T-cell (primary cell): ENCODE results near the gene STAC3. TPM values are rescaled to one million over a fixed set of nuclear protein-coding genes. Genes with fewer than 3 reads are reported as not detected.

Experiments used
- ATAC-seq, 4 experiments: fragments of 200-7000 bp in 3 of 4; fragments of 150-1000 bp in 1 of 4; cut with Tn5 transposase; replicated peaks in 1 of 4; 1 replicate in 3 of 4; 2 replicates in 1 of 4; pipeline ENCODE4 v1.10.0; 2021; ENCODE audit warnings: moderate library complexity in 3 of 4, mild to moderate bottlenecking in 2 of 4, moderate number of reproducible peaks in 1 of 4
- CTCF ChIA-PET, 2 donors: fragments of 300-600 bp; sonication (Branson Sonifier 250); formaldehyde crosslinking; loops; one replicate each; lab custom pipeline; 2022; ENCODE audit warnings: antibody characterized with exemption in 2 of 2; lab: Charles Lee
- POLR2A ChIA-PET, 2 donors: fragments of 300-600 bp; sonication (Branson Sonifier 250); formaldehyde crosslinking; loops; one replicate each; lab custom pipeline; 2022; ENCODE audit warnings: antibody characterized with exemption in 2 of 2; lab: Charles Lee
- DNase-seq, 35 experiments: peaks; one replicate each; pipeline versions ENCODE4 v3.0.0 to v3.0.0-alpha.2; 2013 to 2023
- H3K27ac ChIP-seq: one replicate; pipeline ENCODE4 v1.5.1; 2013; ENCODE audit warnings: low read length
- H3K27me3 ChIP-seq, 2 experiments: replicated peaks in 1 of 2; 1 replicate in 1 of 2; 2 replicates in 1 of 2; pipeline versions ENCODE4 v1.6.1 to v1.7.0; 2013; ENCODE audit warnings: low read length in 1 of 2, mixed read lengths in 1 of 2; ENCODE audit not compliant: control insufficient read depth in 2 of 2, insufficient read depth in 2 of 2; ENCODE audit errors: extremely low read depth in 1 of 2
- H3K36me3 ChIP-seq, 2 donors: 1 replicate in 1 of 2; 2 replicates in 1 of 2; pipeline versions ENCODE4 v1.6.1 to v1.7.0; 2013; ENCODE audit warnings: low read length in 1 of 2; ENCODE audit not compliant: control insufficient read depth in 2 of 2, insufficient read depth in 1 of 2; ENCODE audit errors: extremely low read depth in 1 of 2
- H3K4me1 ChIP-seq, 2 experiments: 1 replicate in 1 of 2; 2 replicates in 1 of 2; pipeline versions ENCODE4 v1.6.1 to v1.7.0; 2013; ENCODE audit warnings: low read length in 2 of 2, mixed read lengths in 1 of 2; ENCODE audit not compliant: insufficient read depth in 2 of 2, control insufficient read depth in 1 of 2; ENCODE audit errors: extremely low read depth in 1 of 2
- H3K4me3 ChIP-seq, 2 donors: 1 replicate in 1 of 2; 2 replicates in 1 of 2; pipeline versions ENCODE4 v1.5.1 to v1.7.0; 2013; ENCODE audit warnings: mild to moderate bottlenecking in 2 of 2, low read length in 1 of 2, moderate library complexity in 1 of 2; ENCODE audit not compliant: control insufficient read depth in 1 of 2; ENCODE audit errors: extremely low read depth in 1 of 2
- H3K9me3 ChIP-seq: 2 replicates; pipeline ENCODE4 v1.7.0; 2013
- H3K27ac Mint-ChIP-seq, 2 donors: one replicate each; pipeline ENCODE4 v1.8.0; 2020 to 2021; ENCODE audit warnings: mild to moderate bottlenecking in 2 of 2, mixed read lengths in 2 of 2
- H3K27me3 Mint-ChIP-seq, 2 donors: one replicate each; pipeline ENCODE4 v1.8.0; 2021 to 2022; ENCODE audit warnings: mixed read lengths in 2 of 2
- H3K36me3 Mint-ChIP-seq: one replicate; pipeline ENCODE4 v1.8.0; 2021; ENCODE audit warnings: mixed read lengths
- H3K4me1 Mint-ChIP-seq, 3 donors: one replicate each; pipeline ENCODE4 v1.8.0; 2020 to 2022; ENCODE audit warnings: mixed read lengths in 3 of 3, mild to moderate bottlenecking in 1 of 3
- H3K4me3 Mint-ChIP-seq, 3 donors: one replicate each; pipeline ENCODE4 v1.8.0; 2020 to 2022; ENCODE audit warnings: mild to moderate bottlenecking in 3 of 3, mixed read lengths in 3 of 3, moderate library complexity in 3 of 3
- H3K9me3 Mint-ChIP-seq, 3 donors: one replicate each; pipeline ENCODE4 v1.8.0; 2020 to 2022; ENCODE audit warnings: mixed read lengths in 3 of 3
- WGBS: methylation state at CpG from one replicate; pipeline ENCODE4 v1.1.5; 2013; ENCODE audit warnings: missing lambda C conversion rate; ENCODE audit not compliant: insufficient coverage; 5-methylcytosine and 5-hydroxymethylcytosine counted together
- total RNA-seq, 35 experiments: library from RNA in 6 of 35; stranded (reverse) in 6 of 35; fragments of 120-200 nt in 1 of 35; gene quantifications; one replicate each; pipeline versions ENCODE4 v1.2.1 to v1.2.4 and lab custom pipeline; 2013 to 2026

STAC3 gene
- total RNA-seq, 5 donors from 2014 or later (not counting 1 experiment from before 2014, with no cell fraction given): 1.3 to 4.9 (median 2.9) TPM

DNA sequence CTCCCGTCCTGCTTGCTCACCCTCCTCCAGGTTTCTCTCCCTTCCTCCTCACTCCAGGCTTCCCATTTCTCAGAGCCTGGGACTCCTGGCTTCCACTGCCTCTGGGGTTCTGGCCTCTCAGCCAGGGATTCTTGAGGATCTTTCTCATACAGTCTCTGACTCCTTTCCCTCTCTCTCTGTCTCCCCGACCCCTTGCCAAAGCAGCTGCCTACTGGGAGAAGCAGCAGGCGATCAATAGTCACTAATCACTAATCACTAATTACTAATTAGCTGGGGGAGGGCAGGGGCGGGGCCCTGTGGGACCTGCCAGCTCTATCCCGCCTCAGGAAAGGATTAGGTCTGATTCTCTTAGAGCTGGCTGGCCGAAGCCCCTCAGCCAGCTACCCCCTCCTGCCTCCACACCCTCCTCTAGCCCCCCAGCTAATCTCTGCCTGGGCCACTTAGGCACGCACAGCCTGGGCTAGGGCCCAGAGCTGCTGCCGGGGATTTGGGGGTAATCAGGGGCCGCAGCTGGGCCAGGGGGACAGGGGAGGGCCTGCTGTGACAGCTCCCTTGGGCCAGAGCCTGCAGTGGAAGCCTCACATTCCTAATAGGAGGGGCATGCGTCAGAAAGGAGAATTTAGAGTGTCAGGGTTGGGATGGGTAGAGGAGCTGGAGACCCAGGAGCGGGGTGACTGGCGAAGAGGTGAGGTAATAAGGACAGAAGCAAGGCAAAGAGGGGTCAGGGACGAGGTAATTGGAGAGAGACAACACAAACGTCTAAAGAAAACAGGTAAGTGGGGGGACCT, 31.6 kb downstream of the STAC3 start:
- H3K36me3 Mint-ChIP-seq: no peaks in the 10 kb centered on the region
- Histone ChIP-seq H3K27ac (no peak overlapping the region), H3K27me3 (peaks cover 12 to 97% of the 10 kb centered on the region in 2 experiments), H3K4me1 (peaks cover 5 to 79% of the 10 kb centered on the region in 2 experiments), H3K4me3 (no peak overlapping the region), H3K9me3 (no peaks in the 10 kb centered on the region), H3K36me3 (no peaks in the 10 kb centered on the region)
- peaks cover 40 to 66% (median 60%) of the 10 kb centered on the region in 3 donors for H3K4me1 Mint-ChIP-seq
- peaks cover 78 to 83% of the 10 kb centered on the region in 2 donors for H3K27me3 Mint-ChIP-seq
- ChIA-PET POLR2A (no interaction called here), CTCF (interaction anchor here (0.7 to 1.7 kb wide), 2 partner anchors 10 to 20 kb away, joined by 3 to 6 read pairs; partner anchors contain the start of gene SHMT2 (in 1 of the 2))
- WGBS: 46% methylated on average over 10 of the region's 14 CpGs
- H3K27ac Mint-ChIP-seq: peak overlapping the region in 1 of 2 donors; percentile 65
- H3K4me3 Mint-ChIP-seq: no peak overlapping the region
- no peaks in the 10 kb centered on the region for H3K9me3 Mint-ChIP-seq
- no peak for DNase-seq
- ATAC-seq: no peak

DNA sequence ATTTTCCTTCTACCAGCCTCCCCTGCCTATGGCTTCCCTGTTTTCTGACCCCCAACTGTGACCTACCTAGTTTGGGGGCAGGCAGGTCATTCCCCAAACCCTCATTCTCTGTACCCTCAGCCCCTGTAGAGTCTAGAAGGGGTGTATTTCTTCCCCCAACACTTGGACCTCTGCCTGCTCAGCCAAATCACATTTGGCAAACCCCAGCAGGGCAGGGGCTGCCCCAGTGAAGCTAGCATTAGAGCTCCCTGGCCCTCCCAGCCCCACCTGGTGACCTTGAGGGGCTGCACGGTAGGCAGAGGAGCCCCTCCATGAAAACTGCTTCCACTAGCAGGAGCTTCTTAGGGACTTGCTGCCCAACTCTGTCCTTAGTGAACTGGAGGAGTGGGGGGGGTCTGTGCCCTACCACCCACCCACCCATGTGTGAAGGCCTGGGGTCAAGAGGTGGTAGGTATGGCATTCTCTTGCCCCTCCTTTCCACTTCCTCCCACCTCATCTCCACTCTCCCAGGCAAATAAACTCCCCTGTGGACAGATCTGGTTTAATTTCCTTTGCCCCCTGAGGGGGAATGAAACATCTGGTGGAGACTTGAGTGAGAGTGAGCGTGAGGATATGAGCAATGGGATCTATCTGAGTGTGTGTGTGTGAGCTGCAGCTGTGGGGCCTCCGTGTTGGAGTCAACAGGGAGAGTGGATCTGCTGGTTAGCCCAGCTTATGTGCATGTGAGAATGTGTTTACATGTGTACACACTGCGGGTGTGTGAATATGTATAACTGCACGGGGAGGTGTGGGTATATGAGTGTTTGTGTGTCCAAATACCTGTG, 32.7 kb downstream of the STAC3 start:
- Mint-ChIP-seq H3K27me3 (peaks cover 83% of the 10 kb centered on the region in 2 donors), H3K4me3 (peak overlapping the region; percentile 6 to 80 (median 47)), H3K36me3 (no peaks in the 10 kb centered on the region), H3K4me1 (peaks cover 47 to 73% (median 60%) of the 10 kb centered on the region in 3 donors), H3K27ac (no peak overlapping the region), H3K9me3 (no peaks in the 10 kb centered on the region)
- peaks cover 5 to 79% of the 10 kb centered on the region in 2 experiments for H3K4me1 ChIP-seq
- H3K4me3 ChIP-seq: no peak overlapping the region
- no peak overlapping the region for H3K27ac ChIP-seq
- 91% methylated on average over 4 of the region's 5 CpGs for WGBS
- DNase-seq (no peak), ATAC-seq (no peak)
- CTCF ChIA-PET: interaction anchor here (0.5 to 1.7 kb wide), 7 partner anchors 9 to 367 kb away, joined by 3 to 6 read pairs (median 3); partner anchors contain the start of gene SHMT2 (in 1 of the 2)
- POLR2A ChIA-PET: no interaction called here
- H3K36me3 ChIP-seq: no peaks in the 10 kb centered on the region
- H3K9me3 ChIP-seq: no peaks in the 10 kb centered on the region
- peaks cover 8 to 97% of the 10 kb centered on the region in 2 experiments for H3K27me3 ChIP-seq

DNA sequence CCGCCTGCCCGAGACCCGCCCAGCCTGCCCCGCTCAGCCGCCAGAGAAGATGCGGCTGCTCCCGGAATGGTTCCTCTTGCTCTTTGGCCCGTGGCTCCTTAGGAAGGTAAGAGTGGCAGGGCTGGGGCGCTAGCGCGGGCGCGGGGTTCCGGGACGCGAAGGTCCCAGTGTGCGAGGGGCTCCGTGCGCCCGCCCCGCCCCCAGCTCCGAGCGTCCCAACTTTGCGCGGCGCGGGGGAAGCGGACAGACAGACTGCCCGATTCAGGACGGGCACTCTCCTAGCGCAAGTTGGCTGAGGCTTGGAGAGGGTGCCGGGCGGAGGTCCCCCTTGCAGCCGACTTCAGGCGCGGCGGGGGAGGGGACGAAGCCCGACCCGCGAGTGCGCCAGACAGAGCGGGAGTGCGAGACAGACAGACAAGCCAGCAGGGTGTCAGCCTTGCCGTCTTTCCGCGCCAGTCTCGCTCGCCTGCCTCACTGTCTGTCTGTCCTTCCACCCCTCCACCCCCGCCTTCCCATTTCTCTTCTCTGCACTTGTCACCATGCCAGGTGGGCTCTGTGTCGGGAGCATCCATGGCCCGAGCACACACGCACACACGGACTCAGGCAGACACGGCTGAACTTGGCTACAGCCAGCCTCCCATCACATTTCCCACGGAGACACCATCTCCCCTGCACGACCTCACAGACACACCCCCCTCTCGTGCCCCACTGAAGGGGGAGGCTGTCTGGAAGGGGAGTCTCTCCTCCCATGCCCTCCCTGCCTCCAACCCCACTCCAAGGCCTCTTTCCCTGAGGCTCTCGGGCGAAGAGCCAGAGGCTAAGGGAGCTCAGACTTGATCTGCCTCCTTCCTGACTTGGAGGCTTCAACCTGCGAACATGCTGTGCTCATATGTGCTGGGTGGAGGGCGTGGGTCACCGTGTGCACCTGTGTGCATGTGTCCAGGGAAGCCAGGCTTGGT, 33.8 kb downstream of the STAC3 start:
- Histone ChIP-seq H3K4me1 (peaks cover 5 to 73% of the 10 kb centered on the region in 2 experiments), H3K27ac (no peak overlapping the region), H3K4me3 (peak overlapping the region; percentile 32 to 36), H3K36me3 (no peaks in the 10 kb centered on the region), H3K27me3 (peaks cover 6 to 96% of the 10 kb centered on the region in 2 experiments), H3K9me3 (no peaks in the 10 kb centered on the region)
- 4% methylated on average over 55 of the region's 63 CpGs for WGBS
- Mint-ChIP-seq H3K27ac (no peak overlapping the region), H3K9me3 (no peaks in the 10 kb centered on the region), H3K36me3 (no peaks in the 10 kb centered on the region), H3K4me1 (peaks cover 41 to 64% (median 52%) of the 10 kb centered on the region in 3 donors), H3K4me3 (peak overlapping the region; percentile 77 to 80 (median 80)), H3K27me3 (peaks cover 73 to 76% of the 10 kb centered on the region in 2 donors)
- CTCF ChIA-PET: interaction anchor here (0.6 to 1.7 kb wide), 6 partner anchors 10 to 96 kb away, joined by 3 to 6 read pairs (median 4); partner anchors contain the start of gene SHMT2 (in 1 of the 2)
- DNase-seq (peak in 10 of 35 experiments; percentile 24 to 67 (median 42)), ATAC-seq (peak in 3 of 4 experiments; percentile 24 to 34 (median 27))
- POLR2A ChIA-PET: no interaction called here

DNA sequence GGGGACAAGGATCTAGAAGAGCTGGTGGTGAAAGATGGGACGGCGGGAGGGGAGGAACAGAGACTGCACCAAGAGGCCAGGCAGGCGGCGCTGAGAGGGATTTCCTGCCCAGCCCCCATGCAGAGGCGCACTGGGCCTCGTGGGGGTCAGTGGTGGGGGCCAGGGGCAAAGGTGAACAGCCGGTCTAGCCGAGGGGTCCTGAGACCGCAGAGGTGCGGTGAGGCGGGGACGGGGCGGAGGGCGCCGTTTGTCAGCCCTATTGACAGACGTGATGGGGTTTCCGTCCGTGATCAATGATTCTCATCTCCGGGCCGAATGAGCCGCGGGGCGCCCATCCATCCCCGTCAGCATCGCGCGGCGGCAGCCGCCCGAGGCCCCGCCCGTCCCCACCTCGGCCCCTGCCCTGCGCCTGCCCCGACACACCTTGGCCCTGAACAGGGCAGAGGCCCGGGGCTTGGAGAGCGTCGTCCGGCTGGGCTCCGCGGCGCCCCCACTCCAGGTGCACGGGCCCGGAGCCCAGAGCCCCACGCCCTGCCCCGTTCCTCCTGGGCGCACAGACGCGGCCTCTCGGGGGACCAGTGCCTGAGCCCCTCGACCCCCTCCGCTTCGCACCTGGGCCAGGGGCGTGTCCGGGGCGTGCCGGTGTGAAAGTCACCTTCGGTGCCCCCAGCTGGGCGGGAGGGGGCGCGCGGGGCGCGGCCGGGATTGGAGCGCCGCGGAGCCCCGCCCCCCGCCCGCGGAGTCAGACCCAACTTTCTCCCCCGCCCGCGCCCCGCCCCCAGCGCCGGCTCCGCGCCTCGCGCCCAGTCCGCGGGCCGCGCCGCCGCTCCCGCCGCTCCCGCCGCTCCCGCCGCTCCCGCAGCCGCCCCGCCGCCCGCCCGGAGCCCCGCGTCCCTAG, 34.7 kb downstream of the STAC3 start, which contains the start of gene NXPH4:
Gene NXPH4 (plus strand): TSS at position 781 of the 898 bp plus-strand sequence. CDS start 176 bp downstream, outside the sequence.
- H3K36me3 Mint-ChIP-seq: no peaks in the 10 kb centered on the region
- peaks cover 65 to 67% of the 10 kb centered on the region in 2 donors for H3K27me3 Mint-ChIP-seq
- Histone ChIP-seq H3K36me3 (no peaks in the 10 kb centered on the region), H3K4me3 (peak within 1 kb of the TSS; percentile 32 to 36), H3K4me1 (peaks cover 2 to 64% of the 10 kb centered on the region in 2 experiments), H3K27ac (no peak within 1 kb of the TSS), H3K9me3 (no peaks in the 10 kb centered on the region), H3K27me3 (peaks cover 6 to 91% of the 10 kb centered on the region in 2 experiments)
- ATAC-seq: peak; percentile 34 to 51 (median 44)
- ChIA-PET CTCF (interaction anchor here (0.6 to 4.3 kb wide), 5 partner anchors 13 to 97 kb away, joined by 3 to 39 read pairs (median 6); partner anchors contain the start of gene SHMT2 (in 2 of the 2)), POLR2A (no interaction called here)
- H3K27ac Mint-ChIP-seq: peak within 1 kb of the TSS in 1 of 2 donors; percentile 29
- H3K4me3 Mint-ChIP-seq: peak within 1 kb of the TSS; percentile 77 to 80 (median 80)
- no peaks in the 10 kb centered on the region for H3K9me3 Mint-ChIP-seq
- 1% methylated on average over 85 of the region's 102 CpGs for WGBS
- peak in 15 of 35 experiments; percentile 25 to 67 (median 41) for DNase-seq
- H3K4me1 Mint-ChIP-seq: peaks cover 37 to 57% (median 44%) of the 10 kb centered on the region in 3 donors

DNA sequence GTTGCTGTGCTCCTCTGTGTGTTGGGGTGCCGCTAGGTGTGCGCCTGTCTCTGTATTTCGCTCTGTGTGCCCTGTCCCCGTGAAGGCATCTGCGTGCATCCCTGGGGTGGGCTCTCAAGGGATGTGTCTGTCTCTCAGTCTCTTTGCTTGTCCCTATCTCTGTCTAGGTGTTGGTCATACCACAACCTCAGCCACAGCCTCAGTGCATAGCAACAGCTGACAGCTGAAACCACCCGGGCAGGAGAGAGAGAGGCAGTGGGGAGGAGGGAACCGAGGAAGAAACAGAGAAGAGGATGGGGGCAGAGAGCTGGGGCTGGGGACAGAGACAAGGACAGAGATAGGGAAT, 35.3 kb downstream of the STAC3 start:
- Histone ChIP-seq H3K9me3 (no peaks in the 10 kb centered on the region), H3K4me1 (peaks cover 2 to 58% of the 10 kb centered on the region in 2 experiments), H3K27me3 (peaks cover 6 to 84% of the 10 kb centered on the region in 2 experiments), H3K36me3 (no peaks in the 10 kb centered on the region), H3K27ac (no peak overlapping the region), H3K4me3 (no peak overlapping the region)
- CTCF ChIA-PET: interaction anchor here (0.8 to 4.3 kb wide), 4 partner anchors 13 to 27 kb away, joined by 3 to 39 read pairs (median 6); partner anchors contain the start of gene SHMT2 (in 2 of the 2)
- POLR2A ChIA-PET: no interaction called here
- DNase-seq: peak in 10 of 35 experiments; percentile 25 to 59 (median 36)
- 18% methylated on average over 6 of the region's 7 CpGs for WGBS
- Mint-ChIP-seq H3K4me3 (peak overlapping the region; percentile 55 to 76 (median 62)), H3K27me3 (peaks cover 59 to 61% of the 10 kb centered on the region in 2 donors), H3K36me3 (no peaks in the 10 kb centered on the region), H3K9me3 (no peaks in the 10 kb centered on the region), H3K27ac (peak overlapping the region in 1 of 2 donors; percentile 29), H3K4me1 (peaks cover 33 to 51% (median 38%) of the 10 kb centered on the region in 3 donors)
- peak in 3 of 4 experiments; percentile 8 to 19 (median 15) for ATAC-seq
